Activated CD4-positive, CD25-positive, alpha-beta regulatory T cell treated with anti-CD3 and anti-CD28 coated beads, Interleukin-2, amount 50 U/mL, for 72 hours (primary cell): ENCODE data around the gene HEATR9.
"Not testable (repeated sequence)": the region's sequence is repeated elsewhere in the genome, so short reads cannot be mapped to it uniquely, and the experiment has no call there.

ENCODE experiments used
- DNase-seq: peaks from one replicate; pipeline ENCODE4 v3.0.0; 2021

Gene HEATR9, protein sequence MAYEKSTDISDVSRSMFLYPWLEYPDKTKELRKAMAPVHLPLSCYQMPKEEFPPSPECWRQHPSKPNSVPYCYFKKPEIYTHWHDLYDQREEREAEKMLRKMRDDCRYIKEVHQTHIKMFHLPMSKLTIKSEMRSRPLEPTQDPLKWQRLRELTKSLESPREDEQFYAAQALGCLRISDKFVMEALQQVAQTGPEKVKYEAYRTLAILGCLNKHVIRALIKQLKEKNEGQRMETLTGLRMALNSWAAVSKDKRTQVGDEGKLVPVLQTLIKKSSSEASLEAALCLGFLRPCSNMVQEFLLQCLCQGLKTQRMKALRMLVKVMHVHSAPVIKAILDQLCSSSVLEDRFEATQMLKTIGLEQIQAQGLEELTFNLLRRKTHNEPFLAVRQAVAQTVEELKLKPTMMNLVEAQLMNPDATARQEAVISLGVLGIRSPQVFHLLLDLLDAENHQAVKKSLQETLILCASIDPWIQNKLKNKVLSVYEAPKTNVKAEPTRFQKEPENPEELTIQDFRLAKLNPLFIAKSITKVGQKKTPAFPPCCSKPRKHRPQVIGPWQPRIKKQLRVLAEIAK

DNA sequence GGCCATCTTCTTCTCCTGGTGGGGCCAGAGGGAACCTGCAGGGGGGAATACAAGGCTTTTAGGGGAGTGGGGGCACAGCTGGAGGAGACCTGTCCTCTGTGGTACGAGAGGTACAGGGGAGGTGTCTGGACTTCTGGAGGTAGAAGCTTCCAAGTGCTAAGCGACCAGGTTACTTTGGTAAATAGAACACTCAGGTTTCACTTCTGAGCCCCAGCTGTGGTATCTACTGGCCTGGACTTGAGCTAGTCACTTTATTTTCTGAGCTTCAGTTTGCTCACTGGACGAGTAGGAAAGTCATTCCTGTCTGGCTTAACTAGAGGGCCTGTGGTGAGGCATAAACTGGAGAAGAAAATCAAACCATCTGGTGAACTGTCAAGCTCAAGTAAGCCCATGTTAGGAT lies at the start of gene HEATR9:
TSS of gene HEATR9 (minus strand) at position 155 of the 400 bp plus-strand sequence. CDS start at position 6, 149 bp downstream.
- no peak for DNase-seq

DNA sequence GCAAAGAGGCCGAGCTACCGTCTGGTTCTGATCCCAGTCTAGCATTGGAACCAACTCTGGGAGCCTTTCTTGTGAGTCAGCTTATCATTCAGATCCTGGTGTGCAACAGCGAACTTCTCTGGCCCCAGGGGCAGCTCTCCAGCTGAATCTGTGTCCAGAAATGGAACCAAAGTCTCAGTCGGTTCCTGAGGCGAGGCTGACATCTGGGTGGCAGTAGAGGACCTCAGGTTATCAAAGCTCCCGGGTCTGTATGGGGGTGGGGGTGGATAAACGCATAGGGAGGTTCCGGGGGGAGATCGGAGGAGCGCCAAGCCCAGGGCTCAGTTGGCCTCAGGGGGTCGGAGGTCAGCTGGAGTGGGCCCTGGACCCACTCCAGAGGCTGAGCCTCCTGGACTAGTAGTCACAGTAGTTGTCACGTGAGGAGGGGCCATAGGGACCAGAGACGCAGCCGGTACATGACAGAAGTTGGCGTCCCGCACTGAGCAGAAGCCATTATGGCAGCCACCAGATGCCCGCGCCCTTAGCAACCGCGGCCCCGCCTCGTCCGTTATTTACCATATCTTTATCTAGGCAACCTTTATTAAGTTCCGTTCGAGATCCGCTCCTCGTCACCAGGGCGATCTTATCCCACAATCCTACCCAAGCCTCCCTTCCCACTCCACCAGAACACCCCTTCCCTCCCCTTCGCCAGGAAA lies 49.0 kb upstream of the HEATR9 start:
- DNase-seq, result no peak

DNA sequence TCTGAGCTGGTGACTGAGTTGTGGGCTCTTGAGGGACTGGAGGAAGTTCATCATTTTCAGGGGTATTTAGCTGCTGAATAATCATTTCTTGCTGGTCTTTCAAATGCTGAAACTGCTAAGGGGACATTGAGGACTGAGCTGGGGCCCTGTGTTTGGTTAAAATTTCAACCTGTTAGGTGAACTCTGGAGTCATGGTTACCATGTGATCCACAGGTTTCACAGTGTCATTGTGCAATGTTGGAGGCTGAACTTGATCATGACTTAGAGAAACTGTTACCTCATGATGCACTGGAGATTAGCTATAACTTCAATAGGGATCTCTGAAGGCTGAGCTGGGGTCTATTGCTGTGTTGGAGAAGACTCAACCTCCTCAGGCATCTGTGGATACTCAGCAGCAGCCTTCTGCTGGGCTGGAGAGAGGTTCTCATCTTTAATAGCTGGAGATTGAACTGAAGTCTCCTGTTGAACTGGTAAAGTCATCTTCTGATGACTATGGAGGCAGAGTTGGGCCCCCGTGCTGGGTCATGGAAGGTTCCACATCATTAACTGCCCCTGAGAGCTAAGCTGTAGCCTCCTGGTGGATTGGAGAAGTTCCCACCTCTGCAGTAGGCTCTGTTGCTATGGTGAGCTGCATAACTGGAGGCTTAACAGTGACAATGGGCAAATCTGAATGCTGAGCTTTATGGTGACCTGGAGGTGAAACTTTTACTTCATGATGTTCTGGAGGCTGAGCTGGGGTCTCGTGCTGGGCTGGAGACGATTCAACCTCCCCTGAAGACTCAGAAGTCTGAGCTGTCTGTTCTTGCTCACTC lies 46.7 kb upstream of the HEATR9 start:
- no peak for DNase-seq

DNA sequence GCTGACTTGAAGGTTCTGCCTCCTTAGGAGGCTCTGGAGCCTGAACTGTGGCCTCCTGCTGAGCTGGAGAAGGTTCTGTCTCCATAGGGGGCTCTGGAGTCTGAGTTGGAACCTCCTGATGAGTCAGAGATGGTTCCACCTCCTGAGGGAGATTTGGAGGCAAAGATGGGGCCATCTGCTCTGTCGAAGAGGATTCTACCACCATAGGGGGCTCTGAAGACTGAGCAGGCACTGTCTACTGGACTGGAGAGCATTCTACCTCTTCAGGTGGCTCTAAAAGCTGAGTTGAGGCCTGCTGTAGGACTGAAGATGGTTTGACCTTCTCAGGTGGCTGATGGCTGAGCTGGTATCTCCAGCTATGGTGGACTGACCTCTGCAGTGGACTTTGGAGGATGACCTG lies 45.7 kb upstream of the HEATR9 start:
- DNase-seq, result no peak

DNA sequence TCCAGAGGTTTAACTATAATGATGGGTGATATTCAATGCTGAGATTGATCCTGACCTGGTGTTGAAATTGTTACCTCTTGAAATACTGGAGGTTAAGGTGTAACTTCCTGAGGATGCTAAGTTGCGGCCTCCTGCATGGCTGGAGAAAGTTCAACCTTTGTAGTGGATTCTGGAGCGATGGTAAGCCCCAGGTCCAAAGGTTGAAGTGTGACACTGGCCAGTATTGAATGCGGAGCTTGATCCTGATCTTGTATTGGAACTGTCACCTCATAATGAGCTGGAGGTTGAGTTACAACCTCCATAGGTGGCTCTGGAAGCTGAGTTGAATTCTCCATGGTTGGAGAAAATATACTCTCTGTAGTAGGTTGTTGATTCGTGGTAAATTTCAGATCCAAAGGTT lies 44.9 kb upstream of the HEATR9 start:
- no peak for DNase-seq

DNA sequence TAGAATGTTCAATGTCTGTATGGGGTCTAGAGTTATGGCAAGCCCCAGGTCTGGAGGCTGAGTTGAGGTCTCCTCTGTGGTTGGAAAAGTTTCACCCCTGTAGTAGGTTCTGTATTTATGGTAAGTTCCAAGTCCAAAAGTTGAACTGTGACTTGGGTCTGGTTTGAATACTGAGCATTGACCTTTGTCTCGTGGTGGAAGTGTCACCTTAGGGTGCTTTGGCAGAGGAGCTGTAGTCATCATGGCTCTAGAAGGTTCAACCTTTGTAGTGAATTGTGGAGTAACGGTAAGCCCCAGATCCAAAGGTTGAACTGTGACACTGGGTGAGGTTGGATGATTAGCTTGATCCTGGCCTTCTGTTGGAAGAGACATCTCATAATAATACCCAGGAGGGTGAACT lies 44.3 kb upstream of the HEATR9 start:
- DNase-seq, result no peak

DNA sequence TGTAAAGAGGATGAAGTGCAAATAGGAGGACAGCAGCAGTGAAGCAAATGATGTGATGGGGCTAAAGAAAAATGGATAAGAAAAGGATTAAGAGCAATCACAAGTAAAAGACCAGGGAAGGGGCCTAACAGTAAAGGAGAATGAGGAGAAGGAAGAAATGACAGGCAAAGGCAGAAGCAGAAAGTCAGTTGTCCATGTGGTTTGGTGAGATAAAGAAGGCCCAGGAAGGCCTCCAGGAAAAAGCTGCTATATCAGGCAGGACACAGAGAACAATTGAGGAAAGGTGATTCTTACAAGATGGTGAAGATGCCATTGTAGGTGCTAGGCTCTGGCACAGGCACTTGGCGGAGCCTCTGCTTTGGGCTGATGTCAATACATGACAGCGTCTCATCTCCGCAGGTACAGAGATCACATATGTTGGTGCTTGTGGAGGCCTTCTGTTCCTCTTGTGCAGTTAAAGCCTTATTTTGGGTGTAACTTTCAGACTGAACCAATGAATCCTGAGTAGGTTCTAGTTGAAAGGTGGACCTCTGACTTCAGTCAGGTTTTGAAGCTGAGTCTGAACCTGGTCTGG lies 43.7 kb upstream of the HEATR9 start:
- no peak for DNase-seq

DNA sequence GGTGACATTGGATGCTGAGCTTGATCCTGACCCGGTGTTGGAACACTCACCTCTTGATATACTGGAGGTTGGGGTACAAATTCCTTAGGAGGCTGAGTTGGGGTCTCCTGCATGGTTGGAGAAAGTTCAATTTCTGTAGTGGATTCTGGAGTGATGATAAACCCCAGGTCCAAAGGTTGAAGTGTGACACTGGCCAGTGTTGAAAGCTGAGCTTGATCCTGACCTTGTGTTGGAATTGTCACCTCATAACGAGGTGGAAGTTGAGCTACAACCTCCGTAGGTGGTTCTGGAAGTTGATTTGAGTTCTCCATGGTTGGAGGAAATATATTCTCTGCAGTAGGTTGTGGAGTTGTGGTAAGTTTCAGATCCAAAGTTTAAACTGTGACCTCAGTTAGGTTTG lies 40.7 kb upstream of the HEATR9 start:
- DNase-seq, result no peak

DNA sequence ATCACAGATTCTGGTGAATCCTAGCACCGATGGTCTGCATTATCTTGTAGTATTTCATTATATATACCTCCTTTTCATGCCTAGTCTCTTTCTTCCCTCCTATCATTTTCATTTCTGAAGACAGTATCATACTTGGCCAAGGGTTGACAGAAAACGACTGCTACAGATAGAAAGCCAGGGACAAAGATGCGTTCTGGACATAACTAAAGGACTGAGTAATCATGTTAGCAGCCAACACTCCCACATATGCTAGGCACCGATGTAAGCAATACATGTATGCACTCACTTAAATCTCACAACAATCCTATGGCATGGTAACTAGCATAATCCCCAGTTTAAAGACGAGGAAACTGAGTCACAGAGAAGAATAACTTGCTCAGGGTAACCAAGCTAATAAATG lies 39.0 kb upstream of the HEATR9 start:
- DNase-seq, result no peak

DNA sequence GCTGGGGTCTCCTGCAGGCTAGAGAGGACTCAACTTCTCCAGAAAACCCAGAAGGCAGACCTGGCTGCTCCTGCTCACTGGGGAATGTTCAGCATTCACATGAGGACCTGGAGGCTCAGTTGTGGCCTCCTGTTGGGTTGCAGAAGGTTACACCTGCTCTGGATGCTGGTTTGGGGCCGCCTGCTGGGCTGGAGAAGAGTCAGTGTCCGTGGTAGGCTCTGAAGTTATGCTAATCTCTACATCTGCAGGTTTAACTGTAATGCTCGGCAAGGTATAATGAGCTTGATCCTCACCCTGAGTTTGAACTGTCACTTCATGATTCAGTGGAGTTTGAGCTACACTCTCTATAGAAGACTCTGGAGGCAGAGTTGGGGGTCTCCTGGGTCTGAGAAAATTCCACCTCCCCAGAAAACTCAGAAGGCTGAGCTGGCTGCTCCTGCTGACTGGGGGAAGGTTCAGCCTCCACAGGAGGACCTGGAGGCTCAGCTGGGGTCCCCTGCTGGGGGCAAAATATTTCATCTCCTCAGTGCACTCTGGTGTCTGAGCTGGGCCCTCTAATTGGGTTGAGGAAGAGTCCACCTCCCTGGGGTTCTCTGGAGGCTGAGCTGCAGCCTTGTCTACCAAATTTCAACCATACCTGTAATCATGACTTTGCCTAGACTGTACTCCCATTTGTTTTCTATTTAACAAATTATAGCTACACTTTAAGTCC lies 38.4 kb upstream of the HEATR9 start:
- DNase-seq, result no peak

DNA sequence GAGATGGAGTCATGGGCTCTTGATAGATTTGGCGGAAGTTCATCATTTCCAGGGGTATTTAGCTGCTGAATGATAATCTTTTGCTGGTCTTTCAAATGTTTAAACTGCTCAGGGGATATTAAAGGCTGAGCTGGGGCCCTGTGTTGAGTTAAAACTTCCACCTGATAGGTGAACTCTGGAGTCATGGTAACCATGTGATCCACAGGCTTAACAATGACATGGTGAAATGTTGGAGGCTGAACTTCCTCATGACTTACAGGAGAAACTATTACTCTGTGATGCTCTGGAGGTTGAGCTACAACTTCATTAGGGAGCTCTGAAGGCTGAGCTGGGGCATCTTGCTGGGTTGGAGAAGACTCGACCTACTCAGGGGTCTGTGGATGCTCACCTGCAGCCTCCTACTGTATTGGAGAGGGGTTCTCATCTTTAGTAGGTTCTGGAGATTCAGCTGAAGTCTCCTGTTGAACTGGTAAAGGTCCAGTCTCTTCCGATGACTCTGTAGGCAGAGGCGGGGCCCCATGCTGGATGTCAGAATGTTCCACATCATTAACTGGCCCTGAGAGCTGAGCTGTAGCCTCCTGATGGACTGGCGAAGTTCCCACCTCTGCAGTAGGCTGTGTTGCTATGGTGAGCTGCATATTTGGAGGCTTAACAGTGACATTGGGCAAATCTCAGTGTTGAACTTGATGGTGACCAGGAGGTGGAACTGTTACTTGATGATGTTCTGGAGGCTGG lies 37.7 kb upstream of the HEATR9 start:
- no peak for DNase-seq

DNA sequence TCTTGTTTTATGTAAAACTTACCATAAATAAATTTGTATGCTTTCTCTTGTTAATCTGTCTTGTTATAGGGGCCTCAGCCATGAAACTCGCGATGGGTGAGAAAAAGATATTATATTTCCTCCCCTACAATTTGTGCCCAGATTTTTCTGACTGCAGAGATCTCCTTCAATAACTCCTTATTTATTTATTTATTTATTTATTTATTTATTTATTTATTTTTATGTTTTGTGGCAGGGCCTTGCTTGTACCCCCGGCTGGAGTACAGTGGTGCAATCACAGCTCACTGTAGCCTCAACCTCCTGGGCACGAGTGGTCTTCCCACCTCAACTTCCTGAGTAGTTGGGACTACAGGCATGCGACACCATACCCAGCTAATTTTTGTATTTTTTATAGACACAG lies 34.8 kb upstream of the HEATR9 start:
- DNase-seq, result no peak

DNA sequence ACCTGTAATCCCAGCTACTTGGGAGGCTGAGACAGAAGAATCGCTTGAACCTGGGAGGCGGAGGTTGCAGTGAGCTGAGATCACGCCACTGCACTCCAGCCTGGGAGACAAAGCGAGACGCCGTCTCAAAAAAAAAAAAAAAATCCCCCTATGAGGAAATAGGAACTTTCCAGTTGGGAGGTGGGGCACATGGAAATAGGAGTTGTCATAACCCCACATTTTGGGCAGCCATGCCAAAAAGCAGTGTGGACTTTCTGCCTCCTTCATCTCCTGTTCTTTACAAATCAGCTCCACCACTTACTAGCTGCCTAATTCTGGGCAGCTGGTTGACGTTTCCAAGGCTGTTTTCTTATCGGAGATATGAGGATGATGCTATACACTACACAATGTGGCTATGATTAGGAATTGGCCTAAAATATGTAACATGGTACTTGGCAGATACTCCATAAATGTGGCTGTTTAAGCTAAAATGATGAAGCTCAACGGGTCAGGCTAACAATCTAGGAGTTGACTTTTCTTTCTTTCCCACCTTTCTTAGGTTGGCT lies 33.0 kb upstream of the HEATR9 start:
- no peak for DNase-seq

DNA sequence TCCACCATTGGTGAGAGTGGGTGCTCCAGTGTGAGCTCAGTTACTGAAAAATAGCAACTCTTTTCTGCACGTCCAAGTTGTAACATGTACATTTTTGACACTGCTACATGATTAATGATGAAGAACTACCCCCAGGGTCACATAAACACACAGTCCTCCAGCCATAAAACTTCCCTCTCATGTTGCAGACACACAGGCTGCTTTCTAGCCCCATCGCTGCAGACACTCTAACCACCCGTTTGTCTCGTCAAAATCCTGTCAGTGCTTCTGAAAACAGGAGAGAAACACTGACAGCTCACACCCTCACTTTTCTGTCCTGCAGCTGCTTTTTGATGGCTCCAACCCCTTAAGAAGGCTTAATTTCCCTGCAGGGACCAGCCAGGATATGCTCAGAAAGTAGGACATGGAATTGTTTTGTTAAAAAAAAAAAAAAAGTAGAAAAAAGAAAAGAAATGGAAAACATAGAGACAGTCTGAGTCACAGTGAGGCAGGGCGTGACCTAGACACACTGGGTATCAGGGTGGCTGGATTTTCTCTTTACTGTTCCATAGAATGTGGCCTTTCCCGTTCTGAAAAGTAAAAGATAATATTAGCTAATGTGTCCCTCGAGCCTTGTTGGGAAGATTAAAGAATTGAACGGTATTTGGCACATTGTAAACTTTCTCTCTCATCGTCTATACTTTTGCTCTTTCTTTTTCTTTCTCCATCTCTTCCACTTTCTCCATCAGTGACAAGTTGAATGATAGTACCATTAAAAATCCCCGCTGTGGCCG lies 32.2 kb upstream of the HEATR9 start:
- no peak for DNase-seq

DNA sequence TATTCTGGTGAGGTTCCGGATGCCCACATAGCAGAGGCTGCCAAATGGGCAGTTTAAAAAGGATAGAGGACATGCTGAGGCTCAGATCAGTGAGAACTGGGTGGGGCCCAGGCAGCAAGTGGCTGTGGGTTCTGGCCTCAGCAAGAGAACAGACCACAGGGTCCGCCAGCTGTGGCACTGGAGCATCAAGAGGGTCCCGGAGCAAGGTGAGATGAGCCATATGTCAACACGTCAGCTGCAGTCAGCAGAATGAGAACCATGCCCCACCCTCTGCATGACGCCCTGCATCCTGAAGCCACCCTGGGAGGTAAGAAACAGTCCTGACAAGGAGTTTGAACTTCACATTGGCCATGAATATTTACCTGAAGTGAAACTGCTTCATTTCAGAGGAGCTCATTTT lies 31.6 kb upstream of the HEATR9 start:
- no peak for DNase-seq

DNA sequence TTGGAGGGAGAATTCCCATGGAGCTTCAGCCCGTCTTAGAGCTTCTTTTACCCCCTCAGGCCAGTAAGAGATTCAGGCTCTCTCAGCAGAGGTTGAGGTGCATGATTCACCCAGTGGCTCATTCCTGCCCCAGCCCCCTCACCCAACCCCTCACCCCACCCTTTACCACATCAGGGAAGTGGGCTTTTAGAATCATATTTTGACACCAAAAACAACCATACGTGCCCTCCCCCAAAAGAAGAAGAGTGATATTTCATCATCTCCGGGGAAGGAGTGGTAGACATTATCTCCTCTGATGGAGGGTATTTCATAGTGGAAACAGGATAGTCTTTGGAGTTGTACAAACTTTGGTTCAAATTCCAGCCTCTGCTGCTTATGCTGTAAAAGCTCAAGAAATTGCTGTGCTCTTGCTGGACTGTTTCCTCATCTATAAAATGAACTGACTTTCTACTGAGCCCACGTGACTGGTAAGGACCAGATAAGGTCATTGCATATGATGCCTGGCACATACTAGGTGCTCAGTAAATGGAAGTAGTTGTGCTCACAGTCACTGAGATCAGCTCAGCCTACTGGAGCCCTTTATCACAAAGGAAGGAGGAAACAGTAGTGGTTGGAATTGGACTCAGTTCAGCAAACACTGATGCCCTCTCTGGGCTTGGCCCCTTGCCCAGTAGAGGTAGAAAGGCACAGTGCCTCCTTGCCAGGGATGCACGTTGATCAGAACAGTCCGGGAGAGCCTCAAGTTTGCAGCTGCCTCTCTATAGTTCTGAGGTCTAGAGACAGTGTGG lies 29.8 kb upstream of the HEATR9 start:
- no peak for DNase-seq

DNA sequence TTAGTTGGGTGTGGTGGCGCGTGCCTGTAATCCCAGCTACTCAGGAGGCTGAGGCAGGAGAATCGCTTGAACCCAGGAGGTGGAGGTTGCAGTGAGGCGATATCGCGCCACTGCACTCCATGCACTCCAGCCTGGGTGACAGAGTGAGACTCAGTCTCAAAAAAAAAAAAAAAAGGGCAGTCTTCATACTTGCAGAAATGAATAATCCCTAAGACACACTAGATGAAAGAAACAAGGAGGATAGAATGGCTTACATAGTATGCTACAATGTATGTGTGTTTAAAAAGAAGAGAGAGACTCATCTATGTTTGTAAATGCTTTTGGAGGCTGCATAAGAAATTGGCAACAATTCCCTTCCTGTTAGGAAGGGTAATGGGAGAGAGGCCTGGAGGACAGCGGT lies 29.1 kb upstream of the HEATR9 start:
- DNase-seq, result not testable (repeated sequence)

DNA sequence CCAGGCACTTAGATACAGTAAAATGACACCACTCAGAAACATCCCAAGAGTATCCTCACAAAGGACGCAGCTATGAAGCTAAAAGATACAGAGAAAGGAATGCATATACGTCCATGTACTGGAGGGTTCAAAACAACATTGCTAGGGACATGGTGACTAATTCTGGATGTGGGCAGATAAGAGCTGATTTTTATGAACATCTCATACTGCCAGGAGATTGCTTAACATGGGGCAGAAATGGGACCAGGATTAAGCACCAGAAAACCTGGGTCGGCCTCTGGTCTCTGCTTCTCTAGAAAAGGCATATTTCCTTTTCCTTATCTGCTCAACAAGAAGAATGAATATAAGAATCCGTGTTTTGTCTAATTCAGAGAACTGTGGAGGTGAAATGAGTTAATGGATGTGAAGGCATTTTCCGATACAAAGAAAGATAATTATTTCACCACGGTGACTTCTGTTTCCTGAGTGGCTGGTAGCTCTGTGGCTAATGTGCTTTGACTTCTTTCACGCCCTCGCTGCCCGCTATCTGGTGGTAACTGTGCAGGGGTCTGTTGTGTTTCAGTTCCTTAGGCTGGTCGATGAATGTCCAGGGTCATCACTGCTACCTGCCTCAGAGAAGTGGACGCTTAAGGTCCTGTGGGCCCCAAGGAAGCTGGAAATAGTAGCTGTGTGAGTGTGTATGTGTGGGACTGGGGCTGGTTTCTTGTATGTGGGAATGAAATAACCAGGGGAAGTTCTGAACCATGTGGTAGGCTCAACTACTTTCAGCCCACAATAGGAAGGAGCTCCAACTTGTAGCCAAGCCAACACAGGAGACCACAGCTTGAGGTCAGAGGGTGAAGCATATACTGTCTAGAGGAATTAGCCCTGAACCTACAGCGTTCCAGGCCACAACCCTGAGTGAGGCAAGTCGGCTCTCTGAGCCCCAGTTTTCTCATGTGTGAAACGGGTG lies 27.2 kb upstream of the HEATR9 start:
- no peak for DNase-seq
